A549 (cell line): ENCODE data around the gene ANKRD33.

Source experiments
- BHLHE40 ChIP-seq: IDR thresholded peaks from 2 replicates; pipeline ENCODE4 v1.6.1; 2012; ENCODE audit warnings: low read depth, low read length, inconsistent platforms
- CEBPB ChIP-seq, 2 experiments: fragments of >200 bp in 1 of 2; sonication (Bioruptor Twin) in 1 of 2; formaldehyde crosslinking in 1 of 2; IDR thresholded peaks; 2 replicates each; pipeline ENCODE4 v1.6.1; 2012 to 2016
- CTCF ChIP-seq: fragments of >200 bp; sonication (Bioruptor Twin); formaldehyde crosslinking; IDR thresholded peaks from 3 replicates; pipeline ENCODE4 v1.5.1; 2016
- EP300 ChIP-seq, 2 experiments: fragments of >200 bp; sonication (Bioruptor Twin); formaldehyde crosslinking; IDR thresholded peaks; 2 replicates in 1 of 2; 3 replicates in 1 of 2; pipeline ENCODE4 v1.6.1; 2016 to 2017
- MAX ChIP-seq: IDR thresholded peaks from 2 replicates; pipeline ENCODE4 v1.6.1; 2012
- NFE2L2 ChIP-seq: fragments of 150-350 bp; conservative IDR thresholded peaks from 2 replicates; pipeline ENCODE4 v1.6.1; 2014; ENCODE audit warnings: low read length
- POLR2A ChIP-seq: IDR thresholded peaks from 2 replicates; pipeline ENCODE4 v1.6.1; 2012; ENCODE audit warnings: mild to moderate bottlenecking, low read length
- RAD21 ChIP-seq, 2 experiments: fragments of >200 bp in 1 of 2; sonication (Bioruptor Twin) in 1 of 2; formaldehyde crosslinking in 1 of 2; IDR thresholded peaks in 1 of 2; conservative IDR thresholded peaks in 1 of 2; 2 replicates in 1 of 2; 3 replicates in 1 of 2; pipeline ENCODE4 v1.6.1; 2012 to 2018; ENCODE audit warnings: inconsistent platforms in 1 of 2
- RFX5 ChIP-seq: fragments of 450-650 bp; IDR thresholded peaks from 2 replicates; pipeline ENCODE4 v1.7.1; 2014; ENCODE audit warnings: antibody characterized with exemption, mild to moderate bottlenecking, moderate library complexity
- SMC3 ChIP-seq: fragments of >200 bp; sonication (Bioruptor Twin); formaldehyde crosslinking; IDR thresholded peaks from 3 replicates; pipeline ENCODE4 v1.6.1; 2018; ENCODE audit warnings: inconsistent platforms
- TF ChIP-seq, protein P1 (sequence below): fragments of 200-600 bp; sonication (generic); IDR thresholded peaks from 2 replicates; pipeline ENCODE4 v1.6.1; 2016; ENCODE audit warnings: antibody characterized with exemption, mild to moderate bottlenecking, moderate library complexity

- TF ChIP-seq POLR2A (no peak), RAD21 (conservative IDR thresholded peaks at IDR 0.05 in 1 of 2, IDR thresholded peaks at IDR 0.05 in 1 of 2) (no peak), CTCF (no peak), SMC3 (no peak), RFX5 (no peak), NFE2L2 (no peak), MAX (no peak), BHLHE40 (no peak), CEBPB (IDR thresholded peaks at IDR 0.05) (no peak), EP300 (IDR thresholded peaks at IDR 0.05) (no peak)
- TF ChIP-seq, protein P1, sequence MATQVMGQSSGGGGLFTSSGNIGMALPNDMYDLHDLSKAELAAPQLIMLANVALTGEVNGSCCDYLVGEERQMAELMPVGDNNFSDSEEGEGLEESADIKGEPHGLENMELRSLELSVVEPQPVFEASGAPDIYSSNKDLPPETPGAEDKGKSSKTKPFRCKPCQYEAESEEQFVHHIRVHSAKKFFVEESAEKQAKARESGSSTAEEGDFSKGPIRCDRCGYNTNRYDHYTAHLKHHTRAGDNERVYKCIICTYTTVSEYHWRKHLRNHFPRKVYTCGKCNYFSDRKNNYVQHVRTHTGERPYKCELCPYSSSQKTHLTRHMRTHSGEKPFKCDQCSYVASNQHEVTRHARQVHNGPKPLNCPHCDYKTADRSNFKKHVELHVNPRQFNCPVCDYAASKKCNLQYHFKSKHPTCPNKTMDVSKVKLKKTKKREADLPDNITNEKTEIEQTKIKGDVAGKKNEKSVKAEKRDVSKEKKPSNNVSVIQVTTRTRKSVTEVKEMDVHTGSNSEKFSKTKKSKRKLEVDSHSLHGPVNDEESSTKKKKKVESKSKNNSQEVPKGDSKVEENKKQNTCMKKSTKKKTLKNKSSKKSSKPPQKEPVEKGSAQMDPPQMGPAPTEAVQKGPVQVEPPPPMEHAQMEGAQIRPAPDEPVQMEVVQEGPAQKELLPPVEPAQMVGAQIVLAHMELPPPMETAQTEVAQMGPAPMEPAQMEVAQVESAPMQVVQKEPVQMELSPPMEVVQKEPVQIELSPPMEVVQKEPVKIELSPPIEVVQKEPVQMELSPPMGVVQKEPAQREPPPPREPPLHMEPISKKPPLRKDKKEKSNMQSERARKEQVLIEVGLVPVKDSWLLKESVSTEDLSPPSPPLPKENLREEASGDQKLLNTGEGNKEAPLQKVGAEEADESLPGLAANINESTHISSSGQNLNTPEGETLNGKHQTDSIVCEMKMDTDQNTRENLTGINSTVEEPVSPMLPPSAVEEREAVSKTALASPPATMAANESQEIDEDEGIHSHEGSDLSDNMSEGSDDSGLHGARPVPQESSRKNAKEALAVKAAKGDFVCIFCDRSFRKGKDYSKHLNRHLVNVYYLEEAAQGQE = no peak
These were observed 53.2 kb downstream of the ANKRD33 start for GRCh38 chr12:51941011-51941581.
